Ramos (cell line): ENCODE measurements around the gene APOBEC3H.

ENCODE experiments used
- in situ Hi-C: fragments of 300-500 bp; cut with MboI; formaldehyde crosslinking; loops from one replicate; pipeline ENCODE4 v1.14.3; 2022; ENCODE audit warnings: low sequenced_read_pairs; ENCODE audit not compliant: unreplicated experiment

The APOBEC3H gene

DNA sequence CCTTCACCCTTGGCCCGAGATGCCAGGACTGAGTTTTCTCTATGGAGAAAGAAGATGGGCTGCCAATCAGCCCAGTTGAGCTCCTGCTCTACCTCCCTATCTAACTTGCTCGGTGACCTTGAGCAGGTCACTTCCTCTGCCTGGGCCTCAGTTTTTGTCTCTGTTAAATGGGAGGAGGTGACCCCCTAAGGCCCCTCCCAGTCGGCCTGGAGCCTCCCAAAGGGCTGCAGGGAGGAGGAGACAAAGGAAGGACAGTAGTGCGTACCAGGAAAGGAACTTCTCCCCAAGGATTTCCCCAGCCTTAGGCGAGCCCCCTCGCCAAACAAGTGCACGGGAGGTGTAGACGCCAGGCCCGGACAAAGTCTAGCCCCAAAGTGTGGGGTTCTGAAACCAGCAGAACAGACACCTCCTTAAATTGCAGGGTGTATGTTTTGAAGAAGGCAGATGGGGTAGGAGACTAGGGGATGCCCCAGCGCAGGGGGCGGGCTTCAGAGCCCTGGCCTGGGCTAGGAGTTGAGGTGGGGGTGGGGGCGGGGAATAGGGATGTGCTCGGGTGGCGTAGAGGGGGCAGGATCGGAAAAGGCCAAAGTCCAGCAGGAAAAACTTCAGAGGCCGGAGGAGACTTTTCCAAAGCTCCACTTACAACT is 54.4 kb downstream of the APOBEC3H start:
- in situ Hi-C loops = loop anchor here (10.0 to 25.0 kb wide), 2 partner anchors 277 to 361 kb away; partner anchors contain the start of genes ATF4, CBX6 and MIEF1

DNA sequence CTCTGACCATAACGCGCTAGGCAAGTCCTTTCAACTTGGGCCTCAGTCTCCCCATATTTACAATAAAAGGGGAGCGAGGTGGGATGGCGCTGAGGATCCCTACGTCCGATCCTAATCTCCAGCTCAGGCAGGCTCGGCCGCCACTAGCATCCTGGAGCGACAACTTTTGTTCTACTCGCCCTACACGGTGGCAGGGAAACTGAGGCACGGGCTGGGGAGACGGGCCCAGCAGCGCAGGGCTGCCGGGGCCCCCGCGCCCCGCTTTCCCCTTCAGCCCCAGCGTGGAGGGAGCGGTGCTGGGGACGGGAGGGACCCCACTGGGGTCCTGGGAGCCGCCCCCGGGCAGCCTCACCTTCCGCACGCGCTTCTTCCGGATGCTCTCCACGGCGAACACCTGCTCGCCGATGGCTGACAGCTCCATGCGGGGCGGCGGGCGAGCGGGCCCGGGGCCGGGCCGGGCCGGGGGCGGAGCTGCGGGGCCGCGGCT is 55.0 kb downstream of the APOBEC3H start:
- in situ Hi-C loops = loop anchor here (10.0 to 25.0 kb wide), 2 partner anchors 277 to 360 kb away; partner anchors contain the start of genes ATF4, CBX6 and MIEF1

- in situ Hi-C loops = loop anchor here (10.0 to 25.0 kb wide), 2 partner anchors 278 to 360 kb away; partner anchors contain the start of genes ATF4, CBX6 and MIEF1
Observed at GRCh38 chr22:39152511-39153219, 55.6 kb downstream of the APOBEC3H start, which contains the start of gene CBX7. CBX7 (minus strand) TSS chr22:39152680; CDS start chr22:39152444, 236 bp downstream.

DNA sequence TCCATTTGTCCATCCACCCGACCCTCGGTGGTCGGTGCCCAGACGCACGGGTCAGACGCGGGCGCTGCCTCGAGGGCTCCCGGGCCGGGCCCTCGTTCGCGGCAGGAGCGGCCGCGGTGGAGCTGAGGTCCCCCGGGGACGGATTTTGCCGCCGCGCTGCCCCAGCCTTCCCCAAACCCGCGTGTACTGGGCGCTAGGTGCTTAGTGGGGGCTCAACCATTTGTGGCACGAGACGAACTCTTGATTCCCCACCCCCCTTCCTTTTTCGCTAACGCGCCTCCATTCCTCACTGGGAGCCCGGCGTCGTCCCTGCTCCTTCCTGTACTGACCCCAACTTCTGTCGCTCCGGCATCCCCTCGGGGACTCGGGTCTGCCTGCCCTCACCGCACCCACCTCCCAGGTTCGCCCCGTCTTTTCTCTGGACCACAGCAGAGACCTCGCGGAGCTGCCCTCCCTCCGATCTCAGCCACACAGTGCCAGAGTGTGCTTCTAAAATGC is 56.2 kb downstream of the APOBEC3H start:
- in situ Hi-C loops = loop anchor here (10.0 to 25.0 kb wide), 2 partner anchors 278 to 359 kb away; partner anchors contain the start of genes ATF4, CBX6 and MIEF1
